ENCODE results near the gene MYRF. TPM values are rescaled to one million over a fixed set of nuclear protein-coding genes. Genes with fewer than 3 reads are reported as not detected.

Gene MYRF
- total RNA-seq, 2 experiments from 2014 or later = 0.31 to 0.49 TPM

- DNase-seq = peak in 13 of 14 experiments; percentile 23 to 88 (median 49)
Observed at GRCh38 chr11:61827571-61828378, 75.3 kb downstream of the MYRF start, which contains the start of gene FADS2. Gene FADS2 (plus strand): TSS chr11:61828300. CDS start chr11:61828391, 91 bp downstream.

DNA sequence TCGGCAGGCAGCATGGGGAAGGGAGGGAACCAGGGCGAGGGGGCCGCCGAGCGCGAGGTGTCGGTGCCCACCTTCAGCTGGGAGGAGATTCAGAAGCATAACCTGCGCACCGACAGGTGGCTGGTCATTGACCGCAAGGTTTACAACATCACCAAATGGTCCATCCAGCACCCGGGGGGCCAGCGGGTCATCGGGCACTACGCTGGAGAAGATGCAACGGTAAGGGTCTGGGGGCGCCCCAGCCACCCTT is 75.9 kb downstream of the MYRF start:
- Mint-ChIP-seq H3K27me3 (peaks cover 67% of the 10 kb centered on the region), H3K4me3 (peak overlapping the region; percentile 85), H3K4me1 (ENCODE audit: low read depth) (peaks cover 17% of the 10 kb centered on the region), H3K36me3 (ENCODE audit: low read depth) (no peaks in the 10 kb centered on the region), H3K9me3 (no peaks in the 10 kb centered on the region), H3K27ac (no peak overlapping the region)
- no peak for ATAC-seq (ENCODE audit: poor library complexity)
- Histone ChIP-seq H3K4me3 (ENCODE audit: low read length) (peak overlapping the region; percentile 64), H3K27ac (ENCODE audit: low read depth in 1 of 2, low read length in 2 of 2) (no peak overlapping the region), H3K27me3 (ENCODE audit: control insufficient read depth in 1 of 2, insufficient read depth in 2 of 2, low read length in 2 of 2) (peaks cover 15 to 29% of the 10 kb centered on the region in 2 experiments), H3K4me1 (ENCODE audit: insufficient read depth, low read length) (peaks cover 30% of the 10 kb centered on the region), H3K36me3 (ENCODE audit: insufficient read depth, low read length) (no peaks in the 10 kb centered on the region), H3K9me3 (ENCODE audit: control insufficient read depth in 1 of 2, insufficient read depth in 1 of 2, low read length in 2 of 2) (peaks cover 0 to 11% of the 10 kb centered on the region in 2 experiments)
- peak in 1 of 14 experiments; percentile 6 for DNase-seq
- ChIA-PET CTCF (interaction anchor here (1.5 to 3.7 kb wide), 3 partner anchors 12 to 254 kb away, joined by 4 to 18 read pairs (median 12); partner anchors contain the start of gene FADS1), POLR2A (interaction anchor here (1.4 kb wide), 1 partner anchor 14 kb away, joined by 3 read pairs; no protein-coding TSS in a partner anchor)
- TF ChIP-seq, protein P1, sequence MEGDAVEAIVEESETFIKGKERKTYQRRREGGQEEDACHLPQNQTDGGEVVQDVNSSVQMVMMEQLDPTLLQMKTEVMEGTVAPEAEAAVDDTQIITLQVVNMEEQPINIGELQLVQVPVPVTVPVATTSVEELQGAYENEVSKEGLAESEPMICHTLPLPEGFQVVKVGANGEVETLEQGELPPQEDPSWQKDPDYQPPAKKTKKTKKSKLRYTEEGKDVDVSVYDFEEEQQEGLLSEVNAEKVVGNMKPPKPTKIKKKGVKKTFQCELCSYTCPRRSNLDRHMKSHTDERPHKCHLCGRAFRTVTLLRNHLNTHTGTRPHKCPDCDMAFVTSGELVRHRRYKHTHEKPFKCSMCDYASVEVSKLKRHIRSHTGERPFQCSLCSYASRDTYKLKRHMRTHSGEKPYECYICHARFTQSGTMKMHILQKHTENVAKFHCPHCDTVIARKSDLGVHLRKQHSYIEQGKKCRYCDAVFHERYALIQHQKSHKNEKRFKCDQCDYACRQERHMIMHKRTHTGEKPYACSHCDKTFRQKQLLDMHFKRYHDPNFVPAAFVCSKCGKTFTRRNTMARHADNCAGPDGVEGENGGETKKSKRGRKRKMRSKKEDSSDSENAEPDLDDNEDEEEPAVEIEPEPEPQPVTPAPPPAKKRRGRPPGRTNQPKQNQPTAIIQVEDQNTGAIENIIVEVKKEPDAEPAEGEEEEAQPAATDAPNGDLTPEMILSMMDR (IDR thresholded peaks at IDR 0.05) = no peak
- intact Hi-C loops (cut with DNase I, micrococcal nuclease) = no loop called here

More at GRCh38 chr11:61827571-61828378, 75.3 kb downstream of the MYRF start, which contains the start of gene FADS2:
- intact Hi-C loops (cut with DNase I, micrococcal nuclease) = no loop called here
- ChIA-PET CTCF (interaction anchor here (1.5 to 3.7 kb wide), 3 partner anchors 12 to 255 kb away, joined by 4 to 18 read pairs (median 12); partner anchors contain the start of gene FADS1), POLR2A (interaction anchor here (1.4 kb wide), 1 partner anchor 13 kb away, joined by 3 read pairs; no protein-coding TSS in a partner anchor)
- H3K36me3 Mint-ChIP-seq (ENCODE audit: low read depth) = no peaks in the 10 kb centered on the region
- peaks cover 68% of the 10 kb centered on the region for H3K27me3 Mint-ChIP-seq
- H3K36me3 ChIP-seq (ENCODE audit: insufficient read depth, low read length) = no peaks in the 10 kb centered on the region
- H3K27ac ChIP-seq (ENCODE audit: low read depth in 1 of 2, low read length in 2 of 2) = peak within 1 kb of the TSS in 1 of 2 donors; percentile 25
- TF ChIP-seq, protein P1 (IDR thresholded peaks at IDR 0.05) = no peak
- peak; percentile 80 for ATAC-seq (ENCODE audit: poor library complexity)
- H3K27ac Mint-ChIP-seq = no peak within 1 kb of the TSS
- peaks cover 14% of the 10 kb centered on the region for H3K4me1 Mint-ChIP-seq (ENCODE audit: low read depth)
- H3K4me1 ChIP-seq (ENCODE audit: insufficient read depth, low read length) = peaks cover 30% of the 10 kb centered on the region
- peaks cover 0 to 11% of the 10 kb centered on the region in 2 experiments for H3K9me3 ChIP-seq (ENCODE audit: control insufficient read depth in 1 of 2, insufficient read depth in 1 of 2, low read length in 2 of 2)
- peak within 1 kb of the TSS; percentile 85 for H3K4me3 Mint-ChIP-seq
- H3K27me3 ChIP-seq (ENCODE audit: control insufficient read depth in 1 of 2, insufficient read depth in 2 of 2, low read length in 2 of 2) = peaks cover 15 to 29% of the 10 kb centered on the region in 2 experiments
- H3K4me3 ChIP-seq (ENCODE audit: low read length) = peak within 1 kb of the TSS; percentile 64
- no peaks in the 10 kb centered on the region for H3K9me3 Mint-ChIP-seq

DNA sequence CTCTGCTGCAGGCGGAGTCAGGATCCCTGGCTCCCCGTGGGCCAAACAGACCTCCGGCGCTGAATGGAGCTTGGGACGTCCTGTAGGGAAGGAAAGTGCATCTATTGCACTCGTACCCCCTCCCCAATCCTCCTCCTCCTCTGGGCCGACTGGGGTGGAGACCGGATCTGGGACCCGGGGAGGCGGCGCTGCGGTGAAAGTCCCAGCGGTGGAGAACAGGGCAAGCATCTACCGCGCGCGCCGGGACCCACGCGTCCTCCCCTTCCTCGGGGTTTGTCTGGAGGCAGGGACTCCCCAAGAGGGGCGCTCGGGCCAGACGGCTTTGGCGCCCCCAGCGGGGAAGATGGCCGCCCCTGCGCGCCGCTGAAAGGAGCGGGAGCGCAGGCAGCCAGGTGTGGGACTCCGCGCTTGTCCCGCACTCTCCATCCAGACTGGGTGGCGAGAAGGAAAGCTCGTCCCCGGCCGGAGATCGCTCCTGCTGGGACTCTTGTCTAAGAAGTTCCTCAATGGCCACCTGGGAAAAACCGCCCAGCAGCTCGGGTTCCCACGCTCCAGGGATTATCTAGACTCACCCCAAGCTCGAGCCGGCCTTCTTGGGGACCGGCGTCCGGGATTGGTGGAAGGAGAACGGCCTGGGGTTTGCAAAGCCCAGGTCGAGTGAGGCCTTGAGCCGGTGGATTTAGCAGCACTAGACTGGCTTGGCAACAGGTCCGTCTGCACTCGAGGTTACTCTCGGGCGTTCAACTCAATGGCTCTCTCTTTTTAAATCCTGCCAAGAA is 76.4 kb downstream of the MYRF start:
- no peaks in the 10 kb centered on the region for H3K36me3 Mint-ChIP-seq (ENCODE audit: low read depth)
- peak overlapping the region; percentile 85 for H3K4me3 Mint-ChIP-seq
- H3K4me1 Mint-ChIP-seq (ENCODE audit: low read depth) = peaks cover 23% of the 10 kb centered on the region
- Histone ChIP-seq H3K9me3 (ENCODE audit: control insufficient read depth in 1 of 2, insufficient read depth in 1 of 2, low read length in 2 of 2) (peaks cover 0 to 11% of the 10 kb centered on the region in 2 experiments), H3K36me3 (ENCODE audit: insufficient read depth, low read length) (no peaks in the 10 kb centered on the region), H3K4me3 (ENCODE audit: low read length) (peak overlapping the region; percentile 64), H3K27me3 (ENCODE audit: control insufficient read depth in 1 of 2, insufficient read depth in 2 of 2, low read length in 2 of 2) (peaks cover 15 to 29% of the 10 kb centered on the region in 2 experiments), H3K4me1 (ENCODE audit: insufficient read depth, low read length) (peaks cover 32% of the 10 kb centered on the region), H3K27ac (ENCODE audit: low read depth in 1 of 2, low read length in 2 of 2) (no peak overlapping the region)
- peak; percentile 48 for ATAC-seq (ENCODE audit: poor library complexity)
- no peak overlapping the region for H3K27ac Mint-ChIP-seq
- TF ChIP-seq, protein P1 (IDR thresholded peaks at IDR 0.05) = peak; percentile 29
- ChIA-PET CTCF (interaction anchor here (1.5 to 3.7 kb wide), 3 partner anchors 13 to 253 kb away, joined by 4 to 18 read pairs (median 12); partner anchors contain the start of gene FADS1), POLR2A (interaction anchor here (0.7 to 1.4 kb wide), 2 partner anchors 14 to 554 kb away, joined by 3 read pairs; no protein-coding TSS in a partner anchor)
- H3K9me3 Mint-ChIP-seq = no peaks in the 10 kb centered on the region
- H3K27me3 Mint-ChIP-seq = peaks cover 72% of the 10 kb centered on the region
- DNase-seq = peak in 7 of 14 experiments; percentile 8 to 57 (median 27)
- intact Hi-C loops (cut with DNase I, micrococcal nuclease) = no loop called here

Data from CD4-positive, alpha-beta T cell (primary cell).